OCI-LY3 (cell line): ENCODE data around the gene SH2D3C.

ENCODE experiments used
- H2AFZ ChIP-seq: fragments of 200-600, 300-600 bp; shearing (Covaris generic); 2 replicates; pipeline ENCODE4 v1.6.0; 2014; ENCODE audit warnings: antibody characterized with exemption, low read depth, low read length
- H3K27ac ChIP-seq: fragments of 200-600, 300-600 bp; sonication (generic); 2 replicates; pipeline ENCODE4 v1.5.1; 2014; ENCODE audit warnings: mild to moderate bottlenecking, low read length, moderate library complexity, mixed read lengths
- H3K27me3 ChIP-seq: fragments of 200-600, 300-600 bp; sonication (generic); 2 replicates; pipeline ENCODE4 v1.6.1; 2014; ENCODE audit warnings: low read depth, low read length, mixed read lengths
- H3K36me3 ChIP-seq: fragments of 200-600, 300-600 bp; sonication (generic); replicated peaks from 2 replicates; pipeline ENCODE3; 2014; ENCODE audit warnings: low read depth, low read length, mixed read lengths
- H3K4me1 ChIP-seq: fragments of 300-600, 200-600 bp; sonication (generic); 2 replicates; pipeline ENCODE4 v1.6.1; 2014; ENCODE audit warnings: low read length, mixed read lengths
- H3K4me2 ChIP-seq: fragments of 200-600, 300-600 bp; sonication (generic); 2 replicates; pipeline ENCODE4 v1.6.1; 2014; ENCODE audit warnings: low read length, mixed read lengths
- H3K4me3 ChIP-seq: fragments of 300-600, 200-600 bp; sonication (generic); 2 replicates; pipeline ENCODE4 v1.5.1; 2014; ENCODE audit warnings: antibody characterized with exemption, mild to moderate bottlenecking, low read length, moderate library complexity
- H3K79me2 ChIP-seq: fragments of 300-600, 200-600 bp; shearing (Covaris generic); 2 replicates; pipeline ENCODE4 v1.6.1; 2014; ENCODE audit warnings: mild to moderate bottlenecking, low read length, mixed read lengths
- H3K9ac ChIP-seq: fragments of 300-600, 200-600 bp; shearing (Covaris generic); 2 replicates; pipeline ENCODE4 v1.6.0; 2014; ENCODE audit warnings: mild to moderate bottlenecking, low read length, moderate library complexity
- H3K9me3 ChIP-seq: fragments of 200-600, 300-600 bp; shearing (Covaris generic); 2 replicates; pipeline ENCODE4 v1.6.1; 2014; ENCODE audit warnings: low read length, mixed read lengths; ENCODE audit not compliant: insufficient read depth
- H4K20me1 ChIP-seq: fragments of 200-600, 300-600 bp; sonication (generic); 2 replicates; pipeline ENCODE4 v1.6.1; 2016; ENCODE audit warnings: low read length, mixed read lengths; ENCODE audit not compliant: insufficient read depth
- EZH2phosphoT487 ChIP-seq: fragments of 200-600 bp; shearing (Covaris generic); IDR thresholded peaks from 2 replicates; pipeline ENCODE4 v1.6.1; 2018; ENCODE audit warnings: antibody characterized with exemption, mixed run types, low read depth
- TF ChIP-seq, protein P1 (sequence below): fragments of 200-600, 300-600 bp; sonication (generic); IDR thresholded peaks from 2 replicates; pipeline ENCODE4 v1.5.1; 2014; ENCODE audit warnings: antibody characterized with exemption, low read length, low read depth

SH2D3C gene

DNA sequence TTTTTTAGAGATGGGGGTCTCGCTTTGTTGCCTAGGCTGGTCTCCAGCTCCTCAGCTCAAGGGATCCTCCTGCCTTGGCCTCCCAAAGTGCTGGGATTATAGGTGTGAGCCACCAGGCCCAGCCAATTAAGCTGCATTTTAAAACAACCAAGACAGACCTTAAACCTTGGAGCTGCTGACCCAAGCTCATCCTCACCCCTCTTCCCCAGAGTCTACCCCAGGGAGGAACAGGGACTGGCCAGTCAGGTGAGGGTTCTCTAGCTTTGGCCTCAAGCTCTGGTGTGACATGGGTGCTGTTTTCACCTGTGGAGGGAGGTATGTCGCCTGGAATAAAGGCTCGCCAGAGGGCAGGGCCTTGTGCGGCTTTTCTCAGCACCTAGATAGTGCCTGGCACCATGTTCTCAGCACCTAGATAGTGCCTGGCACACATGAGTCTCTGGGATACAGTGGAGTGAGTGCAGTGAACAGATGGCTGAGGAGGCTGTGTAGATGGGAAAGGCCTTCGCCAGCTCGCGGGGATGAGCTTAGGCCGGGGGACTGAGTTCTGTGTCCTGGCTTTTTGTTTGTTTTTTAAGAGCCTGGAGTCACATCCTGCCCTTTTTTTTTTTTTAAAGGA lies 14.7 kb upstream of the SH2D3C start:
- Histone ChIP-seq H3K4me1 (peaks cover 4% of the 10 kb centered on the region; the same call in 1 of the 2 replicates), H3K9ac (no peak overlapping the region)

DNA sequence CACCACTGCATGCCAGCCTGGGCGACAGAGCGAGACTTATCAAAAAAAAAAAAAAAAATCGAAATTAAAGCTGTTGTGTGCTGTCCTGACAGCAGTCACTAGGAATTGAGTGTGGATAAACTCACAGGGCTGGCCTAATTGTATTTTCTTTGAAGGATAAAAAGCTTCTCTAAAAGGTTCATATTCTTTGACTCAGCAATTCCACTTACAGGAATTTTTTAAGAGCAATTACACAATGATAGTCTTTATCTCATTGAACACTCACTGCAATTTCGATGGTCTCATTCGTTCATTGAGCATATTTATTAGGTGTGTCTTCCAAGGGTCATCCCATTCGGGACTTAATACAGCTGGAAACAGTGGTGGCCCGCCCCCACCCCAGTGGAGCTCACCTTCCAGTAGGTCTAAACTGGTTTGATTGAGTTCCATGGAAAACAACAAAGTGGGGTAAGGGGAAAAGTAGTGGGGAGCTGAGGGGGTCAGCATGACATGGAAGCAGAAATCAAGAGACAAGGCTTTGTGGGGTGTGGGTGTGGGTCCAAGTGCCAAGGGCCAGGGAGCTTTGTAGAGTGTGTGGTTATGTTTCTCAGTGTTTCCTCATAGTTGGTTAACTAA lies 14.1 kb upstream of the SH2D3C start:
- no peak overlapping the region for H3K9ac ChIP-seq
- no peak overlapping the region for H2AFZ ChIP-seq
- no peak overlapping the region for H3K4me3 ChIP-seq
- H3K36me3 ChIP-seq = peaks cover 39% of the 10 kb centered on the region
- H3K27me3 ChIP-seq = no peaks in the 10 kb centered on the region
- H3K79me2 ChIP-seq = peaks cover 29% of the 10 kb centered on the region
- H4K20me1 ChIP-seq = peaks cover 18% of the 10 kb centered on the region
- no peak overlapping the region for H3K4me2 ChIP-seq
- no peak for TF ChIP-seq EZH2phosphoT487
- TF ChIP-seq, protein P1, sequence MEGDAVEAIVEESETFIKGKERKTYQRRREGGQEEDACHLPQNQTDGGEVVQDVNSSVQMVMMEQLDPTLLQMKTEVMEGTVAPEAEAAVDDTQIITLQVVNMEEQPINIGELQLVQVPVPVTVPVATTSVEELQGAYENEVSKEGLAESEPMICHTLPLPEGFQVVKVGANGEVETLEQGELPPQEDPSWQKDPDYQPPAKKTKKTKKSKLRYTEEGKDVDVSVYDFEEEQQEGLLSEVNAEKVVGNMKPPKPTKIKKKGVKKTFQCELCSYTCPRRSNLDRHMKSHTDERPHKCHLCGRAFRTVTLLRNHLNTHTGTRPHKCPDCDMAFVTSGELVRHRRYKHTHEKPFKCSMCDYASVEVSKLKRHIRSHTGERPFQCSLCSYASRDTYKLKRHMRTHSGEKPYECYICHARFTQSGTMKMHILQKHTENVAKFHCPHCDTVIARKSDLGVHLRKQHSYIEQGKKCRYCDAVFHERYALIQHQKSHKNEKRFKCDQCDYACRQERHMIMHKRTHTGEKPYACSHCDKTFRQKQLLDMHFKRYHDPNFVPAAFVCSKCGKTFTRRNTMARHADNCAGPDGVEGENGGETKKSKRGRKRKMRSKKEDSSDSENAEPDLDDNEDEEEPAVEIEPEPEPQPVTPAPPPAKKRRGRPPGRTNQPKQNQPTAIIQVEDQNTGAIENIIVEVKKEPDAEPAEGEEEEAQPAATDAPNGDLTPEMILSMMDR = no peak
- no peak overlapping the region for H3K27ac ChIP-seq
- H3K4me1 ChIP-seq = peaks cover 11% of the 10 kb centered on the region
- H3K9me3 ChIP-seq = no peaks in the 10 kb centered on the region

More for the DNA sequence above, 14.7 kb upstream of the SH2D3C start:
- Histone ChIP-seq H3K27me3 (no peaks in the 10 kb centered on the region), H3K9me3 (no peaks in the 10 kb centered on the region), H3K4me2 (no peak overlapping the region), H3K4me3 (no peak overlapping the region), H2AFZ (no peak overlapping the region), H3K27ac (no peak overlapping the region), H3K79me2 (peaks cover 22% of the 10 kb centered on the region), H4K20me1 (peaks cover 12% of the 10 kb centered on the region), H3K36me3 (peaks cover 33% of the 10 kb centered on the region)
- TF ChIP-seq EZH2phosphoT487 = no peak
- TF ChIP-seq, protein P1 = no peak

DNA sequence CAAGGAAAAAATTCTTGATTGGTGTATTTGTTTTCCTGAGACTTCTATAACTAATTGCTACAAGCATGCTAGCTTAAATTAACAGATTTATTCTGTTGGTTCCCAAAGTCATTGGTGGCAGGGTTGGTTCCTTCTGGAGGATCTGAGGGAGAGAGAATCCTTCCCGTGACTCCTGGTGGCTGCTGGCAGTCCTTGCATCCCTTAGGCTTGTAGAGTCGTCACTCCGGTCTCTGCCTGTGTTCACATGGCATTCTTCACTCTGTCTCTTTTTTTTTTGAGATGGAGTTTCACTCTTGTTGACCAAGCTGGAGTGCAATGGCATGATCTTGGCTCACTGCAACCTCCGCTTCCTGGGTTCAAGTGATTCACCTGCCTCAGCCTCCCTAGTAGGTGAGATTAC lies 12.6 kb upstream of the SH2D3C start:
- H3K4me3 ChIP-seq = no peak overlapping the region
- H3K4me2 ChIP-seq = no peak overlapping the region
- H3K27ac ChIP-seq = no peak overlapping the region
- peaks cover 17% of the 10 kb centered on the region for H3K4me1 ChIP-seq
- H3K9ac ChIP-seq = no peak overlapping the region
- H3K9me3 ChIP-seq = no peaks in the 10 kb centered on the region
- no peak overlapping the region for H2AFZ ChIP-seq
- H3K79me2 ChIP-seq = peaks cover 43% of the 10 kb centered on the region
- no peaks in the 10 kb centered on the region for H3K27me3 ChIP-seq
- no peak for TF ChIP-seq EZH2phosphoT487
- TF ChIP-seq, protein P1 = no peak
- peaks cover 45% of the 10 kb centered on the region for H3K36me3 ChIP-seq
- H4K20me1 ChIP-seq = peaks cover 29% of the 10 kb centered on the region

DNA sequence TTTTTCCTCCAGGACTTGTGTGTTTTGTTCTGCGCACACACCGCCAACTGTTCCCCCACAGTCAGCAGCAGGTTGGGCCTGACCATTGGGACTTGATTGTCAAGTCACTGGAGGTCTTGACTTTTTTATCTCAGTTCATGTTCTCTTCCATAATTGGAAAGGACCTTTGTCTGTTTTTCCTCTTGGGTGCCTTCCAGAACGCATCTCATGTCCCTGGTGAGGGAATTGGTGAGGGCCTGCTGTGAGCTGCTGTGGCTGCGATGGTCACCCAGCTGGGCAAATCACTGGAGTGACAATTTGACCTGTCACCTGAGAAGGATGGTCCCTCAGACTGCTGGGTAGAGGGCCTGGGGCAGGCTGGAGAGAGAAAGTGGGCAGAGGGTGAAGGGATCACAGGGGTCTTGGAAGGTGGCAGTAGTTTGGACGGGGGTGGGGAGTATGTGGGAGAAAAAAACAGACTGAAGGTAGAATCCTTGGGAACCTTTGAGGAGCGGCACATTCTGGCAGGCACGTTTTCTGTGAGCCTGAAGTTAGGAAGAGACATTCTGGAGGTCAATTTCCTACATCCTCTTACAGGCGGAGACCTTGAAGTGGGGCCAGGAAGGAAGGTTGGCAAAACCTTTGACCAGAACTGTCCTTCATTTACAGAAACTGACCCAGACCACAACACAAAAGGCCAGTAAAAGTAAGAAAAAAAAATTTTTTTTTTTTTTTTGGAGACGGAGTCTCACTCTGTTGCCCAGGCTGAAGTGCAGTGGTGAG lies 11.8 kb upstream of the SH2D3C start:
- H4K20me1 ChIP-seq = peaks cover 29% of the 10 kb centered on the region
- H3K9me3 ChIP-seq = no peaks in the 10 kb centered on the region
- no peak overlapping the region for H3K27ac ChIP-seq
- H3K27me3 ChIP-seq = no peaks in the 10 kb centered on the region
- TF ChIP-seq EZH2phosphoT487 = no peak
- TF ChIP-seq, protein P1 = no peak
- no peak overlapping the region for H3K4me2 ChIP-seq
- no peak overlapping the region for H3K4me3 ChIP-seq
- no peak overlapping the region for H3K9ac ChIP-seq
- peaks cover 46% of the 10 kb centered on the region for H3K79me2 ChIP-seq
- H3K4me1 ChIP-seq = peaks cover 17% of the 10 kb centered on the region
- no peak overlapping the region for H2AFZ ChIP-seq
- peaks cover 45% of the 10 kb centered on the region for H3K36me3 ChIP-seq
